GM18498 (cell line): ENCODE results near the gene COPZ2.
"Not testable (repeated sequence)": the region's sequence is repeated elsewhere in the genome, so short reads cannot be mapped to it uniquely, and the experiment has no call there.

ENCODE experiments used
- ATAC-seq: cut with Tn5 transposase; IDR thresholded peaks from one replicate; pipeline ENCODE4 v1.9.1; 2021; ENCODE audit warnings: mild to moderate bottlenecking, moderate library complexity; ENCODE audit not compliant: unreplicated experiment

The COPZ2 gene

DNA sequence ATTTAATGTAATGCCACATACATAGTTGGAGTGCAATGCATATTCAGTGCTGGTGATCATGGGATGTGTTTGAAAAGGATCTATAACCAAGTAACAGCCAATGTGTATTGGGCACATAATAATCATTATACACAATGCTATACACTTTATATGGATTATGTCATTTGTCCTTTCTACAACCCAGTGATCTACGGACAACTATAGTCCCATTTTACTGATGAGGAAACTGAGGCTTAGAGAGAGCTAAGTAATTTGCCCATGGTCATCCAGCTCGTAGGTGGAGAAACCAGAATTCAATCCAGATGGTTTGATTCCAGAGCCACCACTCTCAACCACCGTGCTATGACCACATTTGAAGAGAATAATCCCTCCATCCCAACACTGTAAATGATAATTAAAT lies 27.4 kb downstream of the COPZ2 start:
- ATAC-seq = no peak

DNA sequence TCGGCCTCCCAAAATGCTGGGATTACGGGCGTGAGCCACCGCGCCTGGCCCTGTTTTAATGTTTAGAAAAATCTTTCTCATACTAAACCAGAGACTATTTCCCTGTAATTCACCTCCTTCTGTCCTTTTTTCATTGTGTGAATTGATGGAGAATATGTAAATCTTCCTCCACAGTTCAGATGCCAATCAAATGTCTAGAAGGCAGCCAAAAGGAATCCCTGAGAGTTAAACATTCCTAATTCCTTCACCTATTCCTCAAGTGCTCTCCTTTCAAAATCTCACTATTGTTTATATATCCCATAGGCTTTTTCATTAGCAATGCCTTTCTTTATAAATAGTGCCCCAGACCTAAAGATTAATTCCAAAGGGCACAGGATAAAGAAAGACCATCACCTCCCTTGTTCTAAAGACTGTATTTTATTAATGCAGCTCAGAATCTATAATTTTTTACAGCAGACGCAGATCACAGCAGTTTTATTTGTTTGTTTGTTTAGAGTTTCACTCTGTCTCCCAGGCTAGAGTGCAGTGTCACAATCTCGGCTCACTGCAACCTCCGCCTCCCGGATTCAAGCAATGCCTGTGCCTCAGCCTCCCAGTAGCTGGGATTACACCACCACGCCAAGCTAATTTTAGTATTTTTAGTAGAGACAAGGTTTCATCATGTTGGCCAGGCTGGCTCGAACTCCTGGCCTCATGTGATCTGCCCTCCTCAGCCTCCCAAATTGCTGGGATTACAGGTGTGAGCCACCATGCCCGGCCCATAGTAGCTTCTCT lies 30.5 kb downstream of the COPZ2 start:
- ATAC-seq = no peak

DNA sequence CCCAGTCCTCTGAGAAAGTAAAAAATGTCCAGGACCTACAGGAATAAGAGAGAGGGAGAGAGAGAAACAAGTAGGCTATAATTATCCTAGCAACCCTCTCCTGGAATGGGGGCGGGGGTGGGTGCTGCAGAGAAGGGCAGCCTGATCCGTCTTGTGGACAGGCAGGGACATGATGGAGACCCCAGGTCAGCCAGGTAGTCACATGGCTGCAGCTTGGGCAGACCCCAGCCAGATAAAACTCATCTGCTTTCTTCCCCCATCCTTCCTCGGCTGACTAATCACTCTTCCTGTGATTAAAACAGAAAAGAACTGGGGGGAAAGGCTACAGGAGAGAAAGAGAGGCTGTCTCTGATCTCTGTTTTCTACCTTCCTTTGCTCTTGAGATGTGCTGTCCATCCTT lies 32.6 kb downstream of the COPZ2 start:
- no peak for ATAC-seq

DNA sequence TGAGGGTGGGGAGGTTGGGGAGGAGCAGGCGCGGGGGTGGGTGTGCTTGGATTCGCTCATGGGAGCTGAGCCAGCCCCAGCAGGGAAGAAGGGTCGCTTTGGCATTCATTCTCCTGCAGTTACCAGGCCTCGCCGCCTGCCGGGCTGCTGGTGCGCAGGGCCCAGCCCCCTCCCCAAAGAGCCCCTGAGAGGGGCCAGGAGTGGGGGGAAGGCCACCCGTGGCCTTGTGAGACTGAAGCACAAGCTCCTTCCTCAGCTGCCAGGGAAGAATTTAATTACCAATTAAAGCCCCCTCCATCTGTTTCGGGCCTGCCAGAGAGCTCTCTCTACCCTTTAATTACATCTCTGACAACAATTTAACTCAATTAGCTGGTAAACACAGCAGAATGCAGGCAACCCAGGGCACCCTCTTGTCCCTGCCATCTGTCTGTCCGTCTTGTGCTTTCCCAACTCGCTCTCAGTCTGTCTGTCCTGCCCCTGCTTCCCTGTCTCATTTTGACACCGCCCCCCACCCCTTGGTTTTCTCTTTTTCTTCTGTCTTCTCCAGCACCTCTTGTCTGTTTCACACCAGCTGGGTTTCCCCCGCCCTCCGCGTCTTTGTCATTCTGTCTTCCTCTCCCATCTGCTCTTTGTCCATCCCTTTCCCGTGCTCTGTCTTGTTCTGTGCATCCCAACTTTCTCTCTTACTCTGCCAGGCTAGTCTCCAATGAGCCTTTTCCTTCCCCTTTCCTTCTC lies 34.0 kb downstream of the COPZ2 start:
- ATAC-seq = no peak

DNA sequence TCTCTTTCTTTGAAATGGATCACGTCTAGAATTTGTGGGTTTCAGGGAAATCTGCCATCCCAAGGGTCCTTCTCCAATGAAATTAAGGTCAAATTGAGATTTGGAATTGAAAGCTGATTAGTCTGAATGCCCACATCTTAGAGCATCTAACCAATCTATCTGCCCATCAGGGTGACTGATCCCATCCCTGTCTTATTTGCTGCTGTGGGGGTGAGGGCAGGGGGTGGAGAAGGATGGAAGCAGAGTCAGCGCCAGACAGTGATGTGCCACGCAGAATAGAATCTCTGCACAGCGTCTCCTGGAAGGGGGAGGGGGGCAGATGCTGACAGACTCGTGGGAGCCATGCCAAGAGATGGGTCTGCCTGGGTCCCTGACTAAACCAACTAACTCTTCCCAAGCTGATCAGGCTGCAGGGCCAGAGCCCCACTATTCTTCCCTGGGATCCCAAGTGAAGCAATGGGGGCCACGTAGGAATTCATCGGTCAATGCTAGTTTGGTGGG lies 34.6 kb downstream of the COPZ2 start:
- no peak for ATAC-seq

DNA sequence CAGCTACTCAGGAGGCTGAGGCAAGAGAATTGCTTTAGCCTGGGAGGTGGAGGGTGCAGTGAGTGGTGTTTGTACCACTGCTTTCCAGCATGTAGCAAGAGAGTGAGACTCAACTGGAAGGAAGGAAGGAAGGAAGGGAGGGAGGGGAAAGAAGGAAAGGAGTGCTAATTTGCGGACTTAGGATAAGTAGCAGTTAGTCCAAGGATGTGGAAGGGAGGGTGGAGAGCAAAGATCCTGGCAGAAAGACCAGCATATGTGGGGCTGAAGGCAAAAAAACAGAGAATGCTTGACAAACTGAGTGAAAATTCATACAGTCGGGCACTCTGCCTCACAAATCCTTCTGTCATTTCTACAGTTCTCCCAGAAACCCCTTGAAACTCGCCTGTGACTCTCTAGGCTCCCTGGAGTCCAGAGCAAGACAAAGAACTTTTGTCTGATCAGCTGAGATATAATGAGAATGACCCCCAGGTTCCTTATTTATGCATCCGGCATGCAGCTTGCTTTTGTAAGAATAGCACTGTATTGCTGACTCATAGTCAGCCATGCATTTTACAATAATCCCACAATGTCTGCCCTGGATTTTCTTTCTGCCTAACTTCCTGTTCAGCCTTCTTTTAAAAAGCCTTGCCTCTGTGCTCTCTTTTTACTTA lies 35.2 kb downstream of the COPZ2 start:
- no peak for ATAC-seq

DNA sequence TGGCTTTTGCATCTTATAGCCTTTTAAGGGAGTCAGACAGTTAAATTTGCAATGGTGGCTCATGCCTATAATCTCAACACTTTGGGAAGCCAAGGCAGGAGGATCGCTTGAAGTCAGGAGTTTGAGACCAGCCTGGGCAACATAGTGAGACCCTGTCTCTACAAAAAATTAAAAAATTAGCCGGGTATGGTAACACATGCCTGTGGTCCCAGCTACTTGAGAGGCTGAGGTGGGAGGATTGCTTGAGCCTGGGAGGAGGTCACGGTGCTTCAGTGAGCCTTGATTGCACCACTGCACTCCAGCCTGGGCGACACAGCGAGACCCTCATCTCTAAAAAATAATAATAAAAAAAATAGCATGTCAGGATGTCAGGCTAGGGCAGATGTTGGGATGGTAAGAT lies 35.9 kb downstream of the COPZ2 start:
- ATAC-seq = not testable (repeated sequence)

DNA sequence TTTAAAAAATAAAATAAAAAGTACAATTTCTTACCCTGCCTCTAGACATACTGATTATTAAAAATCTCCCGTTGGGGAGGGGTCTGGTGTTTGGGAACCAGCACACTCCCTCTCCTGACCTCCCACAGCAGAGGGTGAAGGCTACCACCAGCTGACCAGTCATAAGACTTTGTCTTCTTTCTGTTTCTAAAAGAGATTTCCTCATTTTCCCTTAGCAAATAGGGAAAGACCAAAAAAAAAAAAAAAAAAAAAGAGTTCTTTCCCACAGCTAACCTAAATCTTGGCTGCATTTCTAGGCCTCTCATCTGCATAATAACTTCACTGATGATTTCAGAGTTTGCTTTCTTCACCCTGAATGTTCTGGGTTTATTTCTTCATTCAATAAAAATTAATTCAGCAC lies 36.4 kb downstream of the COPZ2 start:
- ATAC-seq = no peak

DNA sequence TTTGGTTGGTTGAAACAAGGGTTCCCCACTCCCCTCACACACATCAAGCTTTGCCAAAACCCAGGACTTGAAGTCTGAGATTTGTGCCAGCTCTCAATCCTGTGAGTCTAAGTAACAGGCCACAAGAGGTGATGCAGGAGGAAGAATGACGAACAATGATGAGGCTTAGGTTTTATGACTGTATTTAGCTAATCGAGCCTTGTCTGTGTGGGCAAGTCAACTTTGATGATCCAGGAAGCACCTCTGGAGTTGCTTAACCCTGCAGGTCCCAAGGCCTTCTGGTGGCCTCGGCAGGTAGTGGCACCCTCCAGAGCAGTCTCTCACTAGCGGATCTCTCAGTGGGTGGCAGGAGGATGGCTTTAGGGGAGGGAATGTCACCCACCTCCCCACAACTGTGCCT lies 38.0 kb downstream of the COPZ2 start:
- ATAC-seq = no peak

DNA sequence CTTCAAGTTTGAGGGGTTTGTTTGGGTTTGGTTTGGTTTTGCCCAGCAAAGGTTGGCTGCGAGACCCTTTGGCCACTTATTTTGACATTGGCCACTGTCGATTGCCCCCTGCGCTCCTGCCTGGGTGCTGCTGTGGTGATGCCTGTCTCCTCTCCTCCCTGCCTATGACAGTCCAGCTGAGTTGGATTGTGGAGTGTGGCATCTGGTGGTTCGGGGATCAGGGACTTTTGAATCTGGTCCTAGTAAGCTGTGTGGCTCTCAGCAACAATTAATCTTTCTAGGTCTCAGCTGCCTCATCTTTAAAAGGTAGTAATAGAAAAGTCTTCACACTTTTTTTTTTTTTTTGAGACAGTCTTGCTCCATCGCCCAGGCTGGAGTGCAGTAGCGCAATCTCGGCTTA lies 39.6 kb downstream of the COPZ2 start:
- ATAC-seq = no peak

DNA sequence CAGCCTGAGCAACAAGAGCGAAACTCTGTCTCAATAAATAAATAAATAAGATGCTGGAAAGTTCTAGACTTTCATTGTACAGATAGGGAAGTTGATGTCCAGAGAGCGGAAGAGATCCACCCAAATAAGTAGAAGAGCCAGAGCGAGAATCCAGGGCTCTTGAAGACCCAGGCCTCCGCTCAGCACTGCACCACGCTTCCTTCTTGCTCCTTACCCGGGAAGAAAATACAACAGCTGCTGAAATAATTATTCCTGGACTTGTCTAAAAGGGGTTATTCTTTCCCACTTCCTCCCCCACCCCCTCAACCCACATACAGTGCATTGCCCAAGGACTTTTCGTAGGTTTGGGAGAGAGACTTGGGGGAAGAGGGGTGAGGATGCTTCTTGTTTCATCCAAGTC lies 40.0 kb downstream of the COPZ2 start:
- no peak for ATAC-seq

DNA sequence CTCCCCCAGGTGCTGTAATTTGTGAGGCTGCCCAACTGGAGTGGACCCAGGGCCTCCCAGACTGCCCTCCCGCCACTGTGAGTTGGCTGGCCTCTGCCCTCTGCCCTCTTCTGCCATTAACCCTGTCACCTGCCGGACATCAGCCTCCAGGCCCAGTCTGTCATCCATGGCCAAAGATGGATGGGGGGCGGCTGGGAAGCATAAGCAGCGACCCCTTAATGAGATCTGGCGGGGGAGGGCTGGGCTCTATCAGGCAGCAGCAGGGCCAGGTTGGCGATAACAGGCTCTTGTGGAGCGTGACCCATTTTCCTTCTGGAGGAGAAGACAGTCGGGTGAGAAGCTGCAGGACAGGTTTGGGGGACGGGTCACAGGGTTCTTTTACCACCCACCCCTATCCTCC lies 41.4 kb downstream of the COPZ2 start:
- ATAC-seq = no peak

DNA sequence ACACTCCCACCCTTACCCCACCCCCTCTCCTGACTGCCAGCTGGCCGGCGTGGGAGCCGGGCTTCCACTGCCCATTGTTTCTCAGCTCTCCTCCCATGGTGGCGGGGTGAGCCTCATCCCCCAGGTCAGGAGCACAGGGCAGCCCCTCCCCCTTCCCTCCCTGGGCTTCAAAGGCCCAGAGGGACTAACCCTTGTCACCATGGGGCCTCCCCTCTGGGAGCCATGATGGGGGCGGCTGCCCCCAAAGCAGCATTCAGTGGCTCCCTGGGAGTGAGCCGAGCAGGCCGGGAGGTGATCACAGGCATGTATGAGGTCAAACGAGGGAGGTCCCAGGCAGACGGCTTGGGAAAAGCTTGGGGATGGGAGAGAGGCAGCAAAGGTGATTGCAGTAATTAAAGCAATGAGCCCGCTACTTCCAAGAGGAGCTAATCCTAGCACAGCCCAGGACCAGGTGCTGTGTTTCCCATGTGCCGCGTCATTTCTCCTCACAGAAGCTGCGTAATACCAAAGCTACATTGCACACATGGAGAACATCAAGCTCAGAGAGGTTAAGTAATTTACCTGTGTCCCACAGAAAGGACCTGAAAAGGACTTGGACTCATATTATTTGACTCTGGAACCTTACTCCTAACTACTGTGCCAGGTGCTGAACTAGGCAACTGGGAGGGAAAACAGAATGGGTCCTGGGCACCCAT lies 42.2 kb downstream of the COPZ2 start:
- ATAC-seq = no peak

DNA sequence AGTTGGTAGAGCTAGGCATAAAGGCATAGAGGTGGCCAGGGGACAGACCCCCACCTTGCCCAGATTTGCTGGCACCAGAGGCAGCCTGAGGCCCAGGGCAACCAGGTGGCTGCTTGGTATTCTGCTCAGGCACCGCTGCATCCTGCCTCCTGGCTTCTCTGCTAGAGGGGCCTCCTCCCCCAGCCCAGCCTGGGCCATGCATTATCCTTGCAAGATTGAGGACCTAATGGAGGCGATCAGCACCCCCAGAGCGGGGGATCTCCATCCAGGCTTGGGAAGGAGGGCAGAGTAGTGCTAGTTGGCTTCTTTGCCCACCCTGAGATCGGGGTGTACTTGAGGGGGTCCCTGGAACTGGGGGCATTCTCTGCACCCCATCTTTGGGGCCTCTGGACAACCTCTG lies 42.9 kb downstream of the COPZ2 start:
- ATAC-seq = no peak

DNA sequence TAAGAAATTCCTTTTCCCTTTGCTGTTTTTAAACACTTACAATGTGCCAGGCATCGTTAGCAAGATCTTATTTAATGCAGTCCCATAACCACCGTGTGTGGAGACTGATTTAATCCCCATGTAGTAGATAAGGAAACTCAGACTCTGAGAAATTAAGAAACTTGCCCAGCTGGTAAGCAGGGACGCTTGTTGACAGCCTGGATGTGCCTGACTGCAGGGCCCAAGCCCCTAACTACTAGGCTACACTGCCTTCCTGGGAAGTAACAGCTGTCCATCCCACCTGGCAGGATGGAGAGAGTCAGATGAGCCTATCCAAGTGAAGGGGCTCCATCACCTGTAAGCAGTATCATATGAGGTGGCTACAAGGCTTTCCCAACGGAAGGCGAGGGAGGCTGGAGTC lies 43.6 kb downstream of the COPZ2 start:
- no peak for ATAC-seq

DNA sequence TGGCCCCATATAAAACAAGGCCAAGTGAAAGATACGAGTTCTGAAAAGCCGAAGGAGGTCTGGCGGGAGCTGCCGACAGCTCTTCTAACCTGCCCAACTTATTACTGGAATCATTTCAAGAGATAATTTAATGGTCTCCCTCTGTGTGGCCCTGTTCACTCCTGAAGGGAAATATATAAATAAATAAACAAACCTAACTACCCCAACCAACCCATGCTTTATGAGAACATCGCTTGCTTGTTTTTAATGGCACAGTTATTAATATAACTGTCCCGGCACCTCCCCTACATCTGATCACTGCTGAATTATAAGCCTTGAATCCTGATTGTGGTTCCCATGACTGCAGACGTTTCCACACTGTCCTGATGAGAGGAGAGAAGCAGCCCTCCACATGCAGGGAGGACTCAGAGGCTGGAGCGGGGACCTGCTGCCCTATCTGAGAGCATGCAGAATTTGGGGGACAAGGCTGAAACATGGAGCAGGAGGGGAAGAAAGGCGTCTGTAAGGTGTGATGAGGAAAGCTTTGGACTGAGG lies 44.5 kb downstream of the COPZ2 start:
- no peak for ATAC-seq

DNA sequence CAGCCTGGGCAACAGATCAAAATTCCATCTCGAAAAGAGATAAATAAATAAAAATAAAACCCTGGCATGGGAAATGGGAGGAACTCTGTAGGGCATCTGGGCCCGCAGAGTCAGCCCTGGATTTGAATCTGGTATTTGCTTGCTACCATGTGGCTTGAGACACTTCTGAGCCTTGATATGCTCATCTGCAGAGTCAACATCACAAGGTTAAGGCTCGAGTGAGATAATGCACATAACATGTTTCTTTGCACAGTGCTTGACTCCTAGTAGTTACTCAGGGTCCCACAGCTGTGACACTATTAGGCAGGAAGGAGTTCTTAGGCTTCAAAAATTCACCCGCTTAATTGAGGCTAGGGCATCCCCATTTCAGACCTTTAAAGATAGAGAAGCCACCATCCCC lies 45.4 kb downstream of the COPZ2 start:
- no peak for ATAC-seq

DNA sequence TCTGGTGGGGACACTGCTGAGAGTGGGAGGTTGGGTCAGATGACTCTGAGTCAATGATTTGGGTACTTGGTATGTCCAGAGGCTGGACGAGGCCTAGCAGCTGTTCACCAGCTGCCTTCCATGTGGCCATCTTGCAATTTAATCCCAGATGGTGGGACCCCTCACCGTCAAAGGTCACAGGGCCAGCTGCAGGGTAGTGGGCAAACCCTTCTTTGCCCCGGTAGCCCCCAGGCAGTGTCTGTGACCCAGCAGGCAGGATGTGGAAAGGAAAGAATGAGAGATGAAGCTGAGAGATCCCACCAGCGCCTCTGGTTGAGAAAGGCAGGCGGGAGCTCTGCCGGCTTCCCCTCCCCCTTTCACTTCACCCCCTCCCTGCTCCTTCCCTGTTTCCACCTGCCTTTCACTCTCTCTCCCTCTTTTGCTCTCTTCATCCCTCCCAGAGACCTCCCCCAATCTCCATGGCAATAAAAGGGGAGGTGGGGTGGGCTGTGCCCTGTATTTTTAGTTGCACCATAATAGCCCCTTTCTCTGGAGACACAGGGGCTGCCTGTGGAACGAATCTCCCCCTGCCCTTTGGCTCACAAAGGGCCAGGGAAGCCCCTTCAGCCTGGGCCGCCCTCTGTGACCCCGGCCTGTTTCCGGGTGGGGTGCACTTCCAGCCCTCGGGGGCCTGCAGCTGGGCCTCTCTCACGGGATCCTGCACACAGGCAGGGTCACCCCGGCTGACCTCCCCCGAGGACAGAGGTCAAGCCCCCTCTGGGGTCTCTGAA lies 46.5 kb downstream of the COPZ2 start:
- ATAC-seq = no peak

DNA sequence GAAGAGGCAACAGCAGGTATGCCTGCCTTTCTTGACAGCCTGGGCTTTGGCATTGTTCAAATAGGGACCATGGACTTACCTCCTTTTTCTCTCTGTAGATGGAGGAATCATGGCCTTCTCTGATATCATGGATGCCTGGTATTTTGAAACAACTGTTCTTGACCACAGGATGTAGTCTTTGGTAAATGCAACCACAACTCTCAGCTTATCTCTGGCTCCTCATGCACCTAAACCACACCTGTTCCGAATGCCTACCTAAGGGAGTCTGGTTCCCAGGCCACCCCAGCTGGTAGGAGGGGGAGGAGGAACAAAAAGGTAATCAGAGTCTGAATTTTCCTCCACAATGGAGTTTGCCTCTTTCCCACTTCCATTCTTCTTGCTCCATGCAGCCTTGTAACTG lies 47.9 kb downstream of the COPZ2 start:
- ATAC-seq = no peak

DNA sequence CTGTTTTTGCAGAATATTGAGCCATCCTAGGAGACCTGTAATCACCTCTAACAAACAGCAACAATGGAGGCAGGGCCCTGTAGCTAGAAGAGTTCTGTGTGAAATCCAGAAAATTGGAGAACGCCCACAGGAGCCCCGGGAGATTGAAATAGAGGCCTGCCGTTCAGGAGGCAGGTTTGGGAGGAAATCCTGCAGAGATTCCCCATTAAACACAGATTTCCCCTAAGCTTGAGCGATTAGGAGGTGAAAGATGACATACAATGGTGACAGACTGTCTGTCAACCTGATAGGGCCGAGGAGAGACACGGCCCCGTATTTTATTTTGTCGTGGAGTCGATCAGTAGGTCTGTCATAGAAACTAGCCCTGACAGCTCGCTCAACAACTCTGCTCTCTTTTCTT lies 48.4 kb downstream of the COPZ2 start:
- no peak for ATAC-seq
